SK-N-SH (cell line): ENCODE results near the gene ZNF107.

ENCODE experiments used
- CTCF ChIP-seq: fragments of 200-600 bp; sonication (generic); IDR thresholded peaks from 2 replicates; pipeline ENCODE4 v1.6.1; 2017; ENCODE audit warnings: antibody characterized with exemption, mild to moderate bottlenecking, moderate library complexity
- EP300 ChIP-seq, 2 experiments: IDR thresholded peaks; 2 replicates each; pipeline versions ENCODE4 v1.4.0 to v1.6.1; 2012; ENCODE audit warnings: borderline replicate concordance in 1 of 2, low read depth in 1 of 2, low read length in 1 of 2
- NFIC ChIP-seq: IDR thresholded peaks from 2 replicates; pipeline ENCODE4 v1.4.0; 2012; ENCODE audit warnings: borderline replicate concordance
- PBX3 ChIP-seq: IDR thresholded peaks from 2 replicates; pipeline ENCODE4; 2012
- POLR2AphosphoS5 ChIP-seq: IDR thresholded peaks from 2 replicates; pipeline ENCODE4 v1.6.1; 2012; ENCODE audit warnings: low read depth, low read length
- RCOR1 ChIP-seq: fragments of 150-350 bp; IDR thresholded peaks from 2 replicates; pipeline ENCODE4 v1.6.1; 2017; ENCODE audit warnings: antibody characterized with exemption, low read length
- REST ChIP-seq: IDR thresholded peaks from 2 replicates; pipeline ENCODE4 v1.6.1; 2012; ENCODE audit warnings: mild to moderate bottlenecking, low read depth, low read length, moderate library complexity
- RFX5 ChIP-seq: IDR thresholded peaks from 2 replicates; pipeline ENCODE4 v1.6.1; 2012; ENCODE audit warnings: mild to moderate bottlenecking, improper control_type of control experiment, low read length
- SMC3 ChIP-seq: IDR thresholded peaks from 2 replicates; pipeline ENCODE4 v1.6.1; 2012; ENCODE audit warnings: low read depth, low read length, improper control_type of control experiment
- TAF1 ChIP-seq: IDR thresholded peaks from 2 replicates; pipeline ENCODE4 v1.6.1; 2012; ENCODE audit warnings: low read depth, mild to moderate bottlenecking, low read length, moderate library complexity, borderline replicate concordance
- TEAD4 ChIP-seq: IDR thresholded peaks from 2 replicates; pipeline ENCODE4 v1.4.0; 2012; ENCODE audit warnings: mild to moderate bottlenecking, borderline replicate concordance; ENCODE audit not compliant: insufficient read depth
- YY1 ChIP-seq: IDR thresholded peaks from 2 replicates; pipeline ENCODE4 v1.4.0; 2012; ENCODE audit warnings: low read depth, mild to moderate bottlenecking
- TF ChIP-seq, protein P1 (sequence below): IDR thresholded peaks from 2 replicates; pipeline ENCODE4 v1.4.0; 2012; ENCODE audit warnings: low read depth

- no peak for TF ChIP-seq SMC3
- no peak for TF ChIP-seq EP300 (IDR thresholded peaks at IDR 0.05; ENCODE audit: borderline replicate concordance in 1 of 2, low read depth in 1 of 2, low read length in 1 of 2)
- TF ChIP-seq CTCF: no peak
- TF ChIP-seq, protein P1, sequence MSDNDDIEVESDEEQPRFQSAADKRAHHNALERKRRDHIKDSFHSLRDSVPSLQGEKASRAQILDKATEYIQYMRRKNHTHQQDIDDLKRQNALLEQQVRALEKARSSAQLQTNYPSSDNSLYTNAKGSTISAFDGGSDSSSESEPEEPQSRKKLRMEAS: no peak
- no peak for TF ChIP-seq TAF1
- TF ChIP-seq RCOR1: no peak
- TF ChIP-seq RFX5: no peak
- no peak for TF ChIP-seq POLR2AphosphoS5
- no peak for TF ChIP-seq REST
- no peak for TF ChIP-seq YY1
- no peak for TF ChIP-seq PBX3
- no peak for TF ChIP-seq TEAD4
- TF ChIP-seq NFIC: no peak
Measured at GRCh38 chr7:64632029-64632428, 33.9 kb upstream of the ZNF107 start.
